CD14-positive monocyte (primary cell): Measurements from ENCODE around the gene CNPY1. TPM values are rescaled to one million over a fixed set of nuclear protein-coding genes. Genes with fewer than 3 reads are reported as not detected.

Source experiments
- DNase-seq, 3 donors: peaks; one replicate each; pipeline ENCODE4 v3.0.0-alpha.2; 2011 to 2022
- H2AFZ ChIP-seq: 2 replicates; pipeline ENCODE4 v1.6.0; 2012; ENCODE audit warnings: mild to moderate bottlenecking, low read depth, low read length, inconsistent platforms; ENCODE audit not compliant: insufficient read depth, poor library complexity, severe bottlenecking
- H3K27ac ChIP-seq, 2 donors: 1 replicate in 1 of 2; 2 replicates in 1 of 2; pipeline ENCODE4 v1.5.1; 2012 to 2013; ENCODE audit warnings: low read length in 2 of 2, control low read depth in 1 of 2, inconsistent platforms in 1 of 2, low read depth in 1 of 2, mild to moderate bottlenecking in 1 of 2
- H3K27me3 ChIP-seq, 2 donors: one replicate each; pipeline versions ENCODE4 v1.6.0 to v1.6.1; 2011 to 2013; ENCODE audit warnings: low read length in 2 of 2; ENCODE audit not compliant: control insufficient read depth in 2 of 2, insufficient read depth in 2 of 2
- H3K36me3 ChIP-seq, 2 donors: replicated peaks in 1 of 2; 1 replicate in 1 of 2; 2 replicates in 1 of 2; pipeline versions ENCODE4 v1.5.1 to v1.6.1; 2012 to 2013; ENCODE audit warnings: low read length in 2 of 2, control low read depth in 1 of 2, inconsistent platforms in 1 of 2, mild to moderate bottlenecking in 1 of 2; ENCODE audit not compliant: insufficient read depth in 2 of 2, control insufficient read depth in 1 of 2
- H3K4me1 ChIP-seq, 2 donors: 1 replicate in 1 of 2; 2 replicates in 1 of 2; pipeline versions ENCODE4 v1.5.1 to v1.6.1; 2012 to 2013; ENCODE audit warnings: low read length in 2 of 2, control low read depth in 1 of 2, inconsistent platforms in 1 of 2, mild to moderate bottlenecking in 1 of 2, moderate library complexity in 1 of 2; ENCODE audit not compliant: insufficient read depth in 2 of 2, control insufficient read depth in 1 of 2
- H3K4me2 ChIP-seq: replicated peaks from 2 replicates; pipeline ENCODE3; 2012; ENCODE audit warnings: low read length, moderate library complexity, mild to moderate bottlenecking; ENCODE audit not compliant: poor library complexity, severe bottlenecking; ENCODE audit errors: extremely low read depth
- H3K4me3 ChIP-seq, 3 experiments: fragments of 200-600 bp in 1 of 3; sonication (generic) in 1 of 3; replicated peaks in 1 of 3; 1 replicate in 2 of 3; 2 replicates in 1 of 3; pipeline ENCODE4 v1.5.1; 2011 to 2013; ENCODE audit warnings: low read length in 3 of 3, mild to moderate bottlenecking in 3 of 3, control low read depth in 2 of 3, low read depth in 2 of 3, inconsistent platforms in 1 of 3, moderate library complexity in 1 of 3
- H3K79me2 ChIP-seq: 2 replicates; pipeline ENCODE4 v1.6.0; 2012; ENCODE audit warnings: mild to moderate bottlenecking, control low read depth, inconsistent platforms, low read length, moderate library complexity; ENCODE audit not compliant: insufficient read depth
- H3K9ac ChIP-seq: 2 replicates; pipeline ENCODE4 v1.6.0; 2017; ENCODE audit warnings: low read length, mild to moderate bottlenecking; ENCODE audit not compliant: insufficient read depth, poor library complexity, severe bottlenecking
- H3K9me3 ChIP-seq, 2 donors: replicated peaks in 1 of 2; 1 replicate in 1 of 2; 2 replicates in 1 of 2; pipeline versions ENCODE4 v1.5.1 to v1.6.1; 2012 to 2013; ENCODE audit warnings: low read length in 2 of 2, control low read depth in 1 of 2; ENCODE audit not compliant: control insufficient read depth in 1 of 2, insufficient read depth in 1 of 2
- H4K20me1 ChIP-seq: 2 replicates; pipeline ENCODE4 v1.6.0; 2012; ENCODE audit warnings: mild to moderate bottlenecking, low read length, control low read depth, moderate library complexity; ENCODE audit not compliant: insufficient read depth
- H3K27ac Mint-ChIP-seq, 7 donors: one replicate each; pipeline ENCODE4 v1.8.0; 2020; ENCODE audit warnings: mild to moderate bottlenecking in 7 of 7, mixed read lengths in 7 of 7, moderate library complexity in 6 of 7, inconsistent platforms in 2 of 7
- H3K27me3 Mint-ChIP-seq, 3 donors: one replicate each; pipeline ENCODE4 v1.8.0; 2021 to 2022; ENCODE audit warnings: low read depth in 3 of 3, mild to moderate bottlenecking in 3 of 3, mixed read lengths in 3 of 3, moderate library complexity in 3 of 3, inconsistent platforms in 1 of 3
- H3K36me3 Mint-ChIP-seq, 2 donors: one replicate each; pipeline ENCODE4 v1.8.0; 2020; ENCODE audit warnings: mixed read lengths in 2 of 2, inconsistent platforms in 1 of 2, mild to moderate bottlenecking in 1 of 2
- H3K4me1 Mint-ChIP-seq: one replicate; pipeline ENCODE4 v1.8.0; 2020; ENCODE audit warnings: mild to moderate bottlenecking, mixed read lengths
- H3K4me3 Mint-ChIP-seq, 2 donors: one replicate each; pipeline ENCODE4 v1.8.0; 2020; ENCODE audit warnings: mild to moderate bottlenecking in 2 of 2, mixed read lengths in 2 of 2, moderate library complexity in 1 of 2
- H3K9me3 Mint-ChIP-seq, 7 donors: one replicate each; pipeline ENCODE4 v1.8.0; 2020 to 2022; ENCODE audit warnings: mixed read lengths in 7 of 7, mild to moderate bottlenecking in 6 of 7, moderate library complexity in 6 of 7, inconsistent platforms in 2 of 7
- CTCF ChIP-seq: fragments of 200-600 bp; IDR thresholded peaks from one replicate; pipeline ENCODE4 v1.8.0; 2022; ENCODE audit warnings: antibody characterized with exemption, mild to moderate bottlenecking
- WGBS: methylation state at CpG from one replicate; pipeline ENCODE4 v1.1.5; 2013; ENCODE audit warnings: missing lambda C conversion rate; ENCODE audit not compliant: insufficient coverage; 5-methylcytosine and 5-hydroxymethylcytosine counted together
- intact Hi-C, 2 donors: fragments of 100-400 bp; cut with micrococcal nuclease; formaldehyde crosslinking; loops; one replicate each; pipeline versions ENCODE4 v1.15.0 to v1.15.1; 2023
- polyA plus RNA-seq, 3 donors: library from polyadenylated mRNA; depleted of rRNA in 1 of 3; unstranded in 2 of 3; stranded (reverse) in 1 of 3; fragments of 300-500 nt in 2 of 3; fragments of >200 nt in 1 of 3; fragmentation: Illumina TruSeq in 2 of 3; gene quantifications; 1 replicate in 2 of 3; 2 replicates in 1 of 3; pipeline ENCODE4 v1.2.3, GENCODE V29; 2012 to 2021

Gene CNPY1
- polyA plus RNA-seq, 3 donors = not detected

GRCh38 chr7:155541986-155542675, 4.2 kb downstream of the CNPY1 start:
- Histone ChIP-seq H3K9me3 (no peaks in the 10 kb centered on the region), H3K36me3 (no peaks in the 10 kb centered on the region), H3K27ac (no peak overlapping the region), H3K9ac (no peak overlapping the region), H3K27me3 (peaks cover 3 to 22% of the 10 kb centered on the region in 2 donors), H3K4me3 (no peak overlapping the region), H3K79me2 (no peaks in the 10 kb centered on the region), H4K20me1 (no peaks in the 10 kb centered on the region), H2AFZ (no peak overlapping the region), H3K4me1 (no peaks in the 10 kb centered on the region), H3K4me2 (no peak overlapping the region)
- no peak for DNase-seq
- intact Hi-C loops = no loop called here
- Mint-ChIP-seq H3K4me3 (no peak overlapping the region), H3K27me3 (peaks cover 10 to 60% (median 26%) of the 10 kb centered on the region in 3 donors), H3K9me3 (no peaks in the 10 kb centered on the region), H3K27ac (no peak overlapping the region), H3K36me3 (no peaks in the 10 kb centered on the region), H3K4me1 (no peaks in the 10 kb centered on the region)
- TF ChIP-seq CTCF = no peak
- WGBS = 80% methylated on average over 19 of the region's 19 CpGs

- intact Hi-C loops = no loop called here
- no peaks in the 10 kb centered on the region for H3K4me1 ChIP-seq
- peaks cover 9 to 36% of the 10 kb centered on the region in 2 donors for H3K27me3 ChIP-seq
- H3K9ac ChIP-seq = no peak overlapping the region
- no peak overlapping the region for H3K4me3 Mint-ChIP-seq
- peaks cover 23 to 66% (median 39%) of the 10 kb centered on the region in 3 donors for H3K27me3 Mint-ChIP-seq
- no peak for TF ChIP-seq CTCF
- 68% methylated on average over 9 of the region's 12 CpGs for WGBS
- H3K36me3 ChIP-seq = no peaks in the 10 kb centered on the region
- H3K27ac ChIP-seq = no peak overlapping the region
- no peak overlapping the region for H3K27ac Mint-ChIP-seq
- H3K4me1 Mint-ChIP-seq = no peaks in the 10 kb centered on the region
- H3K4me2 ChIP-seq = no peak overlapping the region
- H2AFZ ChIP-seq = no peak overlapping the region
- H3K4me3 ChIP-seq = no peak overlapping the region
- DNase-seq = no peak
- peaks cover 0 to 5% of the 10 kb centered on the region in 2 donors for H3K9me3 ChIP-seq
- H4K20me1 ChIP-seq = no peaks in the 10 kb centered on the region
- H3K36me3 Mint-ChIP-seq = peaks cover 0 to 4% of the 10 kb centered on the region in 2 donors
- peaks cover 0 to 5% (median 0%) of the 10 kb centered on the region in 7 donors for H3K9me3 Mint-ChIP-seq
- H3K79me2 ChIP-seq = no peaks in the 10 kb centered on the region
Observed at GRCh38 chr7:155540553-155540952, 5.8 kb downstream of the CNPY1 start.
